Measurements from ENCODE around the gene TBCK. TPM values are rescaled to one million over a fixed set of nuclear protein-coding genes. Genes with fewer than 3 reads are reported as not detected.

TBCK gene
- total and polyA plus RNA-seq, 2 of the 13 experiments (the other 11 are each of a cell fraction or from before 2014, with no cell fraction given): 51.0 to 62.4 TPM

DNA sequence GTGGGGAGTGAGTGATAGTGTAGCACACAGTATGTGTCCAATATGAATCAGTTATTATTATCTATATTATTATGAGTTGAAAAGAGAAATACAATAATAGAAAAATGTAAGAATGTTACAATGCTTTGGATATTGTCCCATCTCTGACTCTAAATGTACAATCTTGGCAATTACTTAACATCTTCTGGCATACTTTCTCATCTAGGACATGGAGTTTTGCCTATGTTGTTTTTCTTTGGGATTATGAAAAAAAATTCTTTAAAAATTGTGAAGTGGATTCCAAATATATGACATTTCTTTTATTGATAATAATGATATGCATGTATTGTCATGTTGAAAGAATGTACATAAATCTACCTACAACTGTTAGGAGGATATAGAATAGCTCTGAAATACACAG lies 84.1 kb downstream of the TBCK start (continued):
- TF ChIP-seq AKNA (CRISPR knock-in tag; IDR thresholded peaks at IDR 0.05; ENCODE audit: borderline replicate concordance): no peak
- TF ChIP-seq ZC3H13 (CRISPR knock-in tag; IDR thresholded peaks at IDR 0.05): no peak
- TF ChIP-seq ZNF329 (CRISPR knock-in tag; IDR thresholded peaks at IDR 0.05; ENCODE audit: low read depth): no peak
- no peak for TF ChIP-seq ZNF20 (CRISPR knock-in tag; IDR thresholded peaks at IDR 0.05)

GRCh38 chr4:106222548-106222947 lies 93.5 kb downstream of the TBCK start:
- Histone ChIP-seq H3K79me2 (ENCODE audit: insufficient read depth, low read length) (no peaks in the 10 kb centered on the region), H3K9ac (ENCODE audit: insufficient read depth, low read depth, low read length) (no peak overlapping the region), H3K27ac (ENCODE audit: extremely low read length, insufficient read depth, low read length) (no peak overlapping the region), H3K4me1 (ENCODE audit: insufficient read depth, low read length) (no peaks in the 10 kb centered on the region), H3K36me3 (replicated peaks in 1 of 2; ENCODE audit: control insufficient read depth in 1 of 2, insufficient read depth in 2 of 2, low read length in 2 of 2) (peaks cover 1 to 4% of the 10 kb centered on the region in 2 experiments; a peak in 3 of 5 replicates), H3K9me3 (ENCODE audit: low read length) (no peaks in the 10 kb centered on the region), H3K4me3 (replicated peaks in 1 of 3; ENCODE audit: insufficient read depth in 1 of 3, low read depth in 2 of 3, low read length in 3 of 3) (no peak overlapping the region), H2AFZ (ENCODE audit: low read length) (no peak overlapping the region), H3K4me2 (ENCODE audit: low read depth, low read length) (no peak overlapping the region), H3K27me3 (ENCODE audit: control insufficient read depth in 1 of 2, insufficient read depth in 2 of 2, low read length in 2 of 2) (no peaks in the 10 kb centered on the region), H4K20me1 (ENCODE audit: insufficient read depth, low read length) (no peaks in the 10 kb centered on the region)
- no TSS peak for BruUV-seq (replicated peaks)
- intact Hi-C loops (cut with micrococcal nuclease; ENCODE audit: unreplicated experiment) (no loop called here), in situ Hi-C loops (cut with HindIII; ENCODE audit: extremely low pct_ligation_motif_present, low pct_unique_long_range_greater_than_20kb) (no loop called here)
- CTCF ChIA-PET (ENCODE audit: low intra/inter-chr PET ratio, low total read pairs): no interaction called here
- POLR2A ChIA-PET: no interaction called here
- no peak for DNase-seq (ENCODE audit: low spot score)
- FAIRE-seq: no peak
- no peak for ATAC-seq
- TF ChIP-seq ZNF674 (CRISPR knock-in tag; IDR thresholded peaks at IDR 0.05; ENCODE audit: low read depth) (no peak), TCF7L2 (IDR thresholded peaks at IDR 0.05; ENCODE audit: low read depth, low read length) (no peak), RNF219 (CRISPR knock-in tag; IDR thresholded peaks at IDR 0.05) (no peak), HDAC6 (IDR thresholded peaks at IDR 0.05; ENCODE audit: low read depth, low read length) (no peak), ZNF607 (CRISPR knock-in tag; IDR thresholded peaks at IDR 0.05; ENCODE audit: borderline replicate concordance) (no peak), FOXK2 (IDR thresholded peaks at IDR 0.05) (no peak)
- TF ChIP-seq, protein P1, sequence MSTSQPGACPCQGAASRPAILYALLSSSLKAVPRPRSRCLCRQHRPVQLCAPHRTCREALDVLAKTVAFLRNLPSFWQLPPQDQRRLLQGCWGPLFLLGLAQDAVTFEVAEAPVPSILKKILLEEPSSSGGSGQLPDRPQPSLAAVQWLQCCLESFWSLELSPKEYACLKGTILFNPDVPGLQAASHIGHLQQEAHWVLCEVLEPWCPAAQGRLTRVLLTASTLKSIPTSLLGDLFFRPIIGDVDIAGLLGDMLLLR (CRISPR knock-in tag; IDR thresholded peaks at IDR 0.05): no peak
